LoVo (cell line): ENCODE data around the gene NGEF.
"Not testable (repeated sequence)": the region's sequence is repeated elsewhere in the genome, so short reads cannot be mapped to it uniquely, and the experiment has no call there.

Experiments used
- DNase-seq: peaks from one replicate; pipeline ENCODE4 v3.0.0-alpha.2; 2016; ENCODE audit warnings: low spot score

Gene NGEF

GRCh38 chr2:233021771-233022170 is 8.7 kb upstream of the NGEF start:
- DNase-seq, result no peak

DNA sequence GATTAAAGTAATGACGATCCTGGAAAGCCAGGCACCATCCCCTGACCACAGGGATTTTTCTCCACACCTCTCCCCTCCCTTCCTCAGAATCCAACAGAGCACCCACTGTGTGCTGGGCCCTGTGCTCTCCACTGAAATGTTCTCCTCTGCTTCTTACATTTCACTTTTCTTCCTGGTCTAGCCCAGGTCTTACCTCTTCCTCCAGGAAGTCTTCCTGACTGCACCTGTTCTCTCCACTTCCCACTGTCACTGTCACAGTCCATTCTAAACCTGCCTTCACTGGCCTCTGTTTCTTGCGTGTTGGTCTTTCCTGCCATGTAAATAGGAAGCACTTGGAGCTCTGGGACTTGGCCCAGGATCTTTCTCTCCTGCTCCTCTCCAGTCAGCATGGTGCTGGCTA is 7.4 kb upstream of the NGEF start:
- no peak for DNase-seq

GRCh38 chr2:233019610-233020009 is 6.6 kb upstream of the NGEF start:
- not testable (repeated sequence) for DNase-seq

DNA sequence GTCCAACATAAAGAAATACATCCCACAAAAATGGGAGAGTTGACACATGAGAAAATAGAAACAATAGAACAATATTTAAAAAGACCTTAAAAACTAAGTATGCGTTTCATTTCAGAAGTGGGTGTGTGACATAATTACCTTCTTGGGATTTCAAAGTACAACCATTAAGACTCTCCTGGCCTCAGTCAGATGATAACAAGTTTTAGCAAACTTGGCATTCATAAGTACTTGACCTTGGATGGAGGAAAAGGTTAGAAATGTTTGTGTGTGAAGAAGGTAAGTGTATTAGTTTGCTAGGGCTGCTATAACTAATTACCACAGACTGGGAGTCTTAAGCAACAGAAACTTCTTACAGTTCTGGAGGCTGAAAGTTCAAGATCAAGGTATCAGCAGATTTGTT is 4.9 kb upstream of the NGEF start:
- DNase-seq, result no peak

DNA sequence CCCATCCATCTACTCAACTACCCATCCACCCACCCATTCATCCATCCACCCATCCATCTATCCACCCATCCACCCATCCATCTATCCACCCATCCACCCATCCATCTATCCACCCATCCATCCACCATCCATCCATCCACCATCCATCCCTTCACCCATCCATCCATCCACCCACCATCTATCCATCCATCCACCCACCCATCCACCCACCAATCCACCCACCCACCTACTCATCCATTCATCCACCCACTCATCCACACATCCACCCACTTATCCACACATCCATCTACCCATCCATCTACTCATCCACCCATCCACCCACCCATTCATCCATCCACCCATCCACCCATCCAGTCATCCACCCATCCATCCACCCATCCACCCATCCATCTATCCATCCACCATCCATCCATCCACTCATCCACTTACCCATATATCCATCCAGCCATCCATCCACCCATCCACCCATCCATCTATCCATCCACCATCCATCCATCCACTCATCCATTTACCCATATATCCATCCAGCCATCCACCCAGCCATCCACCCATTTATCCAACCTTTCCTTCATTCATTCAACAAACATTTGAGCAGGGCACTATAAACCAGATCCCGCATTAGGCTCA is 2.1 kb upstream of the NGEF start:
- DNase-seq, result no peak

DNA sequence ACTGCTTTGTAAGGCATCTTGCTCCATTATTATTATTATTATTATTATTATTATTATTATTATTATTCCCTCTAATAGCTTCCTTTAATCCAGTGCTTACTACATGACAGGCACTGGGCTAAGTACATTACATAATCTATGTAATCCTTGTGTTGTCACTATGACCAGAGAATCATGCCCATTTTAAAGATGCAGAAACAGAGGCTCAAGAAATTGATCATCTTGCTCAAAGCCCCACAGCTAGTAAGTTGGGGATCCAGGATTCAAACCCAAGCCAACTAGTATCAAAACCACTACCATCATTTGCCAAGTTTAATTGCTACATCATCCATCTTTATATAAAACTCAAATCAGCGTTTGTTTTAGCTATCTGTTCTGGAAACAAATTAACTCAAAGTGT is 594 bp upstream of the NGEF start:
- no peak for DNase-seq

GRCh38 chr2:233012301-233012971 is 620 bp downstream of the NGEF start:
- DNase-seq, result no peak

DNA sequence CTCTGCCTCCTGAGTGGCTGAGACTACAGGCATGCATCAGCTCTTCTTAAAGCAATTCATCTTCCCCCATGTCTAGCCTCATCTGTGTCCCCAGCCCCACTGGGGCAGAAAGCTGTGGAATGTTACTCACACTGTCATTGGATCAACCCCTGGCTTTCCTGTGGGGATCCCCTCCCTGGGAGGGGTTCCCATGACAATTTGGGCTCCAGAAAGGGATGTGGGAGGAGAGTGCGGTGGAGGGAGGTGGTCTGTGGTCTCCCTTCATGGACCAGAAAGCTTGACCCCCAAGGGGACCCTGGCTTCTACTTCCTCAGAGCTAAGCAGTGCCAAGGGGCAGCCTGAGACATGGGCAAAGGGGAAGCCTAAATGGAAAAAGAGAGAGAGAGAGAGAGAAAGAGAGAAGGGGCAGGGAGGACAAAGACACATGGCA is 1.3 kb downstream of the NGEF start:
- DNase-seq, result no peak

DNA sequence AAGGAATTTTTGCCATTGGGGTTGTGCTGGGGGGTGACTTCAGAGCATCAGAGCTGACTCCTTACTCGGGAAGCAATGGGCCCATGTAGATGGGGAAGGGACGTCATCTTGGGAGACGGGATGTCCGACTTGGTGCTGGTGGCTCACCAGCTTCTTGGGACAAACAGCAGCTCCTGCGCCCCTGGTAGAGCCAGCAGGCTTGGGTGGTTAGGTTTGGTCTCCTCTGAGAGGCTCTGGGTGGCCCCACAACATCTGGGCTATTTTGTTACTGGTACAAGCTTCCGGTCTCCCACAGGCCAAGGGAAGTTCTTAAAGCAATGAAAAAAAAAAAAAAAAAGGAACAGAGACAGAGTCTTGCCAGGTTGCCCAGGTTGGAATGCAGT is 1.8 kb downstream of the NGEF start:
- DNase-seq, result no peak

DNA sequence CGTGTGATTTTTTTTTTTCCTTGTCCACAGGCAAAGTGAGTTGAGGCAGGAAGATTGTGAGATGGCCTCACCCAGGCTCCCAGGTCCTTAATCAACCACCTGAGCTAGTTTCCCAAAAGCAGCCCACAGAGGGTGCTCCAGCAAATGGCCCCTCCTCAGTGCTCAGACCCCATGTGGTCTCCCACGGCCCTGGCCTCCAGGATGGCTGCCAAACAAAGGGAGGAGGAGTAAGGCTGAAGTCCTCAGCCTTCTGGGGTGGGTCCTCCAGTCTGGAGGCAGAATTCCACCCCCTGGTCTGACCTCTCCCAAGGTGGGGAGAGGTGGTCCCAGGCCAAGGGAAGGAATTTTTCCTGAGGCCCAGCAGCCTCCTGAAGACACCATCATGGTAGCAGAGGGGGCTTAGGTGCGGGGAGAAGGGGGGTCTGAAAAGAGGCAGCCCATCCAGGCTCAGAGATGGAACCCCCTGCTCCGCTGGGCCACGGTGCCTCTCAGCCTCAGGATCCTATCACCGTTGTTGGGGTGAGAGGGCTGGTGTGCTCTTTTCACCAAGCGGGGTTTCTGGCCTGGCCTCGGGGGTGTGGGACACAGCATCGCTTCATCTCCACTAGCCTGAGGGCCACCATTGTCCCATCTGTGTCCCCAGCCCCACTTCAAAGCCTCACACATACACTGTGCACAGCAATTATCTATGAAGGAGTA is 2.3 kb downstream of the NGEF start:
- DNase-seq, result no peak

- DNase-seq, result no peak
Observed at GRCh38 chr2:233009661-233010060, 3.4 kb downstream of the NGEF start.

DNA sequence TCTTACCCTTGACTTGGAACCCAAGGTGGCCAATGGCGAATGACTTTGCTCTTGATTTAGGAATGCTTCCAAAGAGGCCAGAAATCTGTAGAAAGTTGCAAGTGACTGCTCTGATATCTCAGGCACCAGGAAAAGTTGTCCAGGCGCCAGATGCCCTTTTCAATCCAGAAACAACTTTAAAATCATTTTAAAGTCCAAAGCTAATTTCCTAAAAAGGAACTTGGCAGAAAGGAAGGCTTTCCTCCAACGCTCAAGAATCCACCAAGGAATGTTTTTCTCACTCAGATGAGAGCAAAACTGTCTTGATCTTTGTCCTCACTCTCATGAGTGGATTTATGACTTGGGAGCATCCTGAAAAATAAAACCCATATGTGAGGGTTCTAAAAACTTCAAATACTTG is 5.3 kb downstream of the NGEF start:
- no peak for DNase-seq

DNA sequence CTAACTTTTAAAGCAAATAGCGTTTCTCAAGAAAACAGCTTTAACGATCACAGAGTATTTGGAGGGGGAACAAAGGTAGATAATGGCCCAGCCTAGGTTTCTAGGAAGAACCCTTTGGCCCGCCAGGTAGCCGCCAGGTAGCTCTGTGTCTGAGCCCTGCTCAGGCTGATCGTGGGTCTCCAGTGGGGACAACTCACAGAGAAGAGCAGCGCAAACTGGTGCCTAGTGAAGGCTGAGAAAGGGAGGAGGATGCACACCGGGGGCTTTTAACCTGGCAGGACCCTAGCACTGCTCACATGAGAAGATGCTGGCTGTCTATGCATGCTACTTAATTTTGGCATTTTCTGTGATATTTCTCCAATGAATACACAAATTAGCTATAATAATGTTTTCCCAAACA is 5.8 kb downstream of the NGEF start:
- no peak for DNase-seq

DNA sequence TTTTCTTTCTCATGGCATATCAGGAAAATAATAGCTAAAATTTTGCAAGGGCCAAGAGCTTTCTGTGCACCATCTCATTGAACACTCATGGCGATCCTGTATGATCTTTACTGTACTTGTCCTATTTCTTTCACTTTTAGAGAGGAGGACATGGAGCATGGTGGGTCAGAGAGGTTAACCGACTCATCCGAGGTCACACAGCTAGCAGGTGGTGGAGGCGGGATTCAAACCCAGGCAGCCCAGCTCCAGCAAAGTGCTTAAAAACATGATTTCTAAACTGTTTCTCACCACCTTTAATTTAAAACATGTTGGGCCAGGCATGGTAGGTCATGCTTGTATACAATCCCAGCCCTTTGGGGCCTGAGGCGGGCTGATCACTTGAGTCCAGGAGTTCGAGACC is 6.4 kb downstream of the NGEF start:
- no peak for DNase-seq

DNA sequence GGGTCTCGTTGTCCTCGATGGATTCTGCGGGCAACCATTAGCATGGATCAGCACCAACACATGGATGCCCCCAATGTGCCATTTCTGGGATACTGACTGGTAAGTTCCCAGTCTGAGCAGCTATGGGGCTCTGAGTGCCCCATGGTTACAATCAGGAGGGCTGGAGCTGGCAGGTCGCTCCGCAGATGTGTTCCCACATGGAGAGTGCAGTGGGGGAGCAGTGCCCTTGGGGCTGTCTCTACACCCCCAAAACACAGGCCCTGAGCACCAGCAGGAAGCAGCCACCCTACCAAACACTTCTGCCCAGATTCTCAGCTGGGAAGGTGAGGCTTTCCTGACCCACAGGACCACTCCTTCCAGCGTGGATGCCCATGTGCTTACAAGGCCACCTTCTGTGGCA is 8.0 kb downstream of the NGEF start:
- no peak for DNase-seq

DNA sequence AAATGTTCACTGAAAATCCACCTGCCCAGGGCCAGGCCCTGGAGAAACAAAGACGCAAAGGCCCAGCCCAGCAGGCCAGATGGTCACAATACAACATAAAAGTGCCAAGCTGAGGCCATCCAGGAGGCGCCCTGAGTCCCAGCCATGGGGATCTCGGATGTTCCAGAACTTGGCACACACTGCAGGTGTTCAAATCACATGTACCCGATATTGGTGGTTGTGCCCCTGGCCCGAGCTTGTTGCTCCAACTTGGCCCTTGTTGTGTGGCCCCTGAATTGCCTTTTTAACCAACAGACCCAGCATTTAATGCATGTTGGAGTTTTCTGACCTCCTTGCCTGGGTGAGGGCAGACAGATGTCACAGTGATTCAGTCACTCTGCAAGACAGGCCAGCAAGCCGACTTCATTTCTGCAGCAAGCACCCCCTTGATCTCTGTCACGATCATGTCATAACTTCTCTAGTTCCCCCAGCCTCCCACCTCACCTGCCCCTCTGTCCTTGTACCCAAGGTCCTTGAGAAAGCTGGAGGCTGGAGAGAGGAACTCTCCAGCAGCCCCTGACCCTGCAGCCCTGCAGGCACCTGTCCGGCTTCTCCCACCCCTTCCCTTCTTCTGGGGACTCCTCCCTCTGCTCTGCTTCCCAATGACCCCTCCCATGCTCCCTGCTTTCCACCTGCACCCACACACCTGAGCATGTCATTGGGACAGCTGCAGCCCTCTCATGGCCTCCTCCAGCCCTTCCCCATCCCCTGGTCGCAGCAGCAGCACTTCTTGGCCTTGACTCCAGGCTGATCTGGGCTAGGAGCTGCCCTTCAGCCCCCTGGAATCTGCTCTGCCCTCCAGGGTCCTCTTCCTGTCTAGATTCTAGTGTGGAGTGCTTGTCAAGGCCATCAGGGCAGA is 9.1 kb downstream of the NGEF start:
- no peak for DNase-seq

- no peak for DNase-seq
Observed at GRCh38 chr2:233002829-233003657, 10.0 kb downstream of the NGEF start.

DNA sequence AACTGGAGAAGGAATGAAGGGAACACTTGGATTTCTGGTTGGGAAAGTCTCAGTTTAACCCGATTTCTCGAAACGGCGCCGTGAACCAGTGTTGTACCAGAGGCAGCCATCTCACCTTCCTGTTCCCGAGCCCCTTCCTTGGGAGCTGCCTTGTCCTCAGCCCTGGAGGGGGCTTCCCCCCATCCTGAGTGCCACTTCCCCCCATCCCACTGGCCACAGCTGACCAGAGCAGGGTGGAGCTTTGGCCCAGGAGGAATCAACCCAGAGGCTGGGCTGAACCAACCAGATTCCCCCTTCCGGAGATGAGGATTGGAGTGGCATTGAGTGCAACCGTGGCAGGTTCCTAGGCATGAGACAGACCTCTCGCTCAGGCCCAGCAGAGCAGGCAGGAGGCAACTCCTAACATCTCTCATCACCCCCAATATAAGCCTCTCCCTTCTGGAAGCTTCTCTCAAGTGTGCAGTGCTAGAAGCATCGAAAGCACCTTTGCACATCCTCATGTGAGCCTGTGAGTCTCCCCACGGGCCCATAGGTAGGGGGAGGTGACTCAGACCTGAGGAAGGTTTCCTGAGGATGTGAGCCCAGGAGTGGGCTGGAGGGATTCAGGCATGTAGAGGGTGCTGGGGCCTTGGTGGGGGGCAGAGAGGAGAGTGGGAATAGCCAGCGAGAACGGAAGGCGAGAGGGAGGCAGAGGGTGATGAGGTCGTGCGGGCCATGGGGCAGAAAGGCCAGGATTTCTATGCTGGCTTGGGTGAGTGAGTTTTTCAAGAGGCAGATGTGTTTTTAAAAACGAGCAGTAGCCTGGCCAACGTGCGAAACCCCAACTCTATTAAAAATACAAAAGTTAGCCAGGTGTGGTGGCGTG is 11.9 kb downstream of the NGEF start:
- no peak for DNase-seq

- DNase-seq, result no peak
Observed at GRCh38 chr2:232999354-232999753, 13.7 kb downstream of the NGEF start.

- no peak for DNase-seq
Observed at GRCh38 chr2:232998666-232998985, 14.4 kb downstream of the NGEF start.
